Esophagus squamous epithelium (tissue), 5 donors: ENCODE results near the gene CADM1. TPM values are rescaled to one million over a fixed set of nuclear protein-coding genes. Genes with fewer than 3 reads are reported as not detected.

Experiments used
- DNase-seq: peaks from one replicate; lab custom pipeline; 2025; lab: John Stamatoyannopoulos, UW
- H3K27ac ChIP-seq, 4 donors: fragments of 200-600 bp; sonication (generic); one replicate each; pipeline ENCODE4 v1.5.1; 2016 to 2019; ENCODE audit warnings: mild to moderate bottlenecking in 1 of 4
- H3K27me3 ChIP-seq, 4 donors: fragments of 200-600 bp; sonication (generic); 1 replicate in 3 of 4; 2 replicates in 1 of 4; pipeline versions ENCODE4 v1.5.1 to v1.6.0; 2017 to 2021; ENCODE audit warnings: antibody characterized with exemption in 1 of 4
- H3K36me3 ChIP-seq, 3 donors: fragments of 200-600 bp; sonication (generic); one replicate each; pipeline ENCODE4 v1.5.1; 2016 to 2019
- H3K4me1 ChIP-seq, 3 donors: fragments of 200-600 bp; sonication (generic); one replicate each; pipeline ENCODE4 v1.5.1; 2017 to 2019
- H3K4me3 ChIP-seq, 4 donors: fragments of 200-600 bp; sonication (generic); 1 replicate in 3 of 4; 2 replicates in 1 of 4; pipeline ENCODE4 v1.5.1; 2016 to 2019; ENCODE audit warnings: mild to moderate bottlenecking in 2 of 4, moderate library complexity in 1 of 4
- H3K9me3 ChIP-seq, 3 donors: fragments of 200-600 bp; sonication (generic); one replicate each; pipeline ENCODE4 v1.5.1; 2016 to 2019
- POLR2A ChIP-seq, 4 donors: fragments of 450-650 bp; IDR thresholded peaks; one replicate each; pipeline ENCODE4 v1.6.1; 2017; ENCODE audit warnings: antibody characterized with exemption in 4 of 4, mild to moderate bottlenecking in 4 of 4, moderate library complexity in 3 of 4
- WGBS, 2 donors: methylation state at CpG; one replicate each; pipeline ENCODE4 v1.1.5; 2018; 5-methylcytosine and 5-hydroxymethylcytosine counted together
- intact Hi-C: fragments of 100-400 bp; cut with DNase I; formaldehyde crosslinking; loops from one replicate; pipeline ENCODE4 v1.15.0; 2022
- total RNA-seq, 4 donors: library from RNA; depleted of rRNA; stranded (reverse); fragments of >200 nt; gene quantifications; one replicate each; pipeline ENCODE4 v1.1.0, GENCODE V29; 2016
- TF ChIP-seq, protein P1 (sequence below), 6 experiments: fragments of 450-650 bp in 4 of 6; fragments of 200-600 bp in 2 of 6; sonication (generic) in 2 of 6; IDR thresholded peaks; one replicate each; pipeline ENCODE4 v1.5.1; 2016 to 2019; ENCODE audit warnings: antibody characterized with exemption in 6 of 6, mild to moderate bottlenecking in 4 of 6, moderate library complexity in 4 of 6
- donor health status: DM: yes; HTN: yes; CAD: no.

Gene CADM1
- total RNA-seq, 4 donors from 2014 or later: 1.7 to 15.1 (median 8.3) TPM

DNA sequence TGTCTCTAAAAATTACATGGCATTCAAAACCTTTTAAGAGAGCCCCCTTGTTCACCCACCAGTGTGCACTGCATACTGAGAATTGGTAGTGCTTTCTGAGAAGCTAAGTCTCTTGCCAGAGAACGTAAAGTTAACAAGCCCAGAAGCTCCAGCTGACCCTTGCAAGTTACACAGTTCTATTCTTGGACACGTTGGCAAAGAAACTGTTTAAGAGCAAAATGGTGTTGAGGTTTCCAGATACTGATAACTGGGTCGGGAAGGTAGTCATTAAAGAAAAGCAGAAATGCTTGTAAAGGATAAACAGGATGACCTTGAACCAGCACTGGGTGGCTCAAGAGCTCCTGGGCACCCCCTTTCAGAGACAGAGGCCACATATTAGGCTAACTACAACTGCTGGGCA lies 284.8 kb downstream of the CADM1 start:
- no peaks in the 10 kb centered on the region for H3K4me1 ChIP-seq
- intact Hi-C loops: no loop called here
- no peak for DNase-seq
- no peaks in the 10 kb centered on the region for H3K9me3 ChIP-seq
- TF ChIP-seq POLR2A (IDR thresholded peaks at IDR 0.05): no peak
- TF ChIP-seq, protein P1, sequence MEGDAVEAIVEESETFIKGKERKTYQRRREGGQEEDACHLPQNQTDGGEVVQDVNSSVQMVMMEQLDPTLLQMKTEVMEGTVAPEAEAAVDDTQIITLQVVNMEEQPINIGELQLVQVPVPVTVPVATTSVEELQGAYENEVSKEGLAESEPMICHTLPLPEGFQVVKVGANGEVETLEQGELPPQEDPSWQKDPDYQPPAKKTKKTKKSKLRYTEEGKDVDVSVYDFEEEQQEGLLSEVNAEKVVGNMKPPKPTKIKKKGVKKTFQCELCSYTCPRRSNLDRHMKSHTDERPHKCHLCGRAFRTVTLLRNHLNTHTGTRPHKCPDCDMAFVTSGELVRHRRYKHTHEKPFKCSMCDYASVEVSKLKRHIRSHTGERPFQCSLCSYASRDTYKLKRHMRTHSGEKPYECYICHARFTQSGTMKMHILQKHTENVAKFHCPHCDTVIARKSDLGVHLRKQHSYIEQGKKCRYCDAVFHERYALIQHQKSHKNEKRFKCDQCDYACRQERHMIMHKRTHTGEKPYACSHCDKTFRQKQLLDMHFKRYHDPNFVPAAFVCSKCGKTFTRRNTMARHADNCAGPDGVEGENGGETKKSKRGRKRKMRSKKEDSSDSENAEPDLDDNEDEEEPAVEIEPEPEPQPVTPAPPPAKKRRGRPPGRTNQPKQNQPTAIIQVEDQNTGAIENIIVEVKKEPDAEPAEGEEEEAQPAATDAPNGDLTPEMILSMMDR (IDR thresholded peaks at IDR 0.05): no peak
- H3K4me3 ChIP-seq: no peak overlapping the region
- no peak overlapping the region for H3K27ac ChIP-seq
- H3K36me3 ChIP-seq: no peaks in the 10 kb centered on the region
- H3K27me3 ChIP-seq: no peaks in the 10 kb centered on the region
- WGBS, 2 donors: 63 to 74% methylated on average over 3 of the region's 3 CpGs

DNA sequence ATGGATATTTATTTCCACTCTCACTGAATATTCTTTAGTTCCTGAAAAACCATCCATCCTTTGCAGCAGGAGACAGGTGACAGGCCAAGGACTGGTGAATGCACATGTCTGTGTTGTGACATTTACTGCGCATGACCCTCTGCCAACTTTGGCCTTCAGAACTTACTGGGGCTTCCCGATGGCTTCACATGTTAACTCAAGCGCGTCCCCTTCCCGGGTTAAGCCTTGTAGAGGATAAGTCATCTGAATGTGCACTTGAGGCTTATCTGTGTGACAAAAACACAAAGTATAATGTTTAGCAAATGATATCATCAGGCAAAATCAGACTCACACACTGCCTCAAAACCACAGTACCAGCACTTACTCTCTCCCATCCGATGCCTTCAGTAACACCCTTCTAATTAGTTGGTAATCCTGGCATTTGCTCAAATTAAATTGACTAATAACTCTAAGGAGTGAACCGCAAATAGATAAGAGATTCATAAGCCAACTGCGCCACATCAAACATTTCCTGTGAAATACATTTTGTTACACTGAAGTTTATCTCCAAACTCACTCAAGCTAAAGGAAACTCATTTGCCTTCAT lies 286.4 kb downstream of the CADM1 start:
- no peak overlapping the region for H3K4me3 ChIP-seq
- 72 to 76% methylated on average over 8 of the region's 8 CpGs for WGBS, 2 donors
- no peak for DNase-seq
- H3K4me1 ChIP-seq: no peaks in the 10 kb centered on the region
- intact Hi-C loops: no loop called here
- no peak for TF ChIP-seq POLR2A (IDR thresholded peaks at IDR 0.05)
- TF ChIP-seq, protein P1 (IDR thresholded peaks at IDR 0.05): no peak
- H3K9me3 ChIP-seq: no peaks in the 10 kb centered on the region
- H3K27ac ChIP-seq: no peak overlapping the region
- H3K36me3 ChIP-seq: no peaks in the 10 kb centered on the region
- no peaks in the 10 kb centered on the region for H3K27me3 ChIP-seq

DNA sequence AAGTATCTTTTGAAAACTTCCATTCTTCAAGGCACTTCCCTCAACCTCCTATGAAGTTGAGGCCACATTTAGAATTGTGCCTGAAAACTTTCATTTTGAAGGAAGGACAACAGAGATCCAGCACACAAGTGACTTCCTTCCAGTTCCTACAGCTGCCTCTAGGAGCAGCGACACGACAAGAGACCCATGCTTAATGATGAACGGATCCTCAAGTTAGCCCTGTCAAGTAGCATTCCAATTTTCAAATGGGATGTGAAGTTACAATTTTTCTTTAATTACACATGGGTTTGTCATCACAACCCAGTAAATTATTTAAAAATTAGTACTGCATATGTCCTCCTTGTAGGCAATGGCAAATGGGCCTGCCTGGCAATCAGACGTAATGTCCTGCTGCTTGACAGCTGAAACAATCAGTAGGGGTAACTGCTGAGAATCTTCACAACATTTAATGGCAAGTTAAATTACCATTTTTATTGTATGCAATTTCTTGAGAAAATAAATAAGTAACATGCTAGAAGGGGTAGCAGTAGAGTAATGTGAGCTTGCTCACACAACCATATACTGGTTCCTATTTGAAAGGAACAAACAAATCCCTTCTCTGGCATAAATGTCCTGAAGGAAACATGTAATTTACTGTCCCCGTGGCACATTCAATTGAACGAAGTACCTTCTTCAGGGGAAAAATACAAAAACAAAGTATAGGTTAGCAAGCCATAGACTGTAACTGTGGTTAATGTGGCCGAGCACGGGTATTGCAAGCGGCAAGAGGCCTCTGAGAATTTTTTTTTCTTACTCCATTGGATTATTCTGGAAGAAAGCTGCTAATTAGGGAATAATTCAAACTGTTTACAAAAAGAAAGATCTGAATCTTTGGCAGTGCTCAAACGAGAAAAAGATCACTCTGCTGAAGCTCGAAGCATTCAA lies 288.3 kb downstream of the CADM1 start:
- WGBS, 2 donors: 71 to 88% methylated on average over 10 of the region's 11 CpGs
- intact Hi-C loops: no loop called here
- TF ChIP-seq POLR2A (IDR thresholded peaks at IDR 0.05): no peak
- TF ChIP-seq, protein P1 (IDR thresholded peaks at IDR 0.05): peak in 2 of 6 experiments; percentile 21 to 33

DNA sequence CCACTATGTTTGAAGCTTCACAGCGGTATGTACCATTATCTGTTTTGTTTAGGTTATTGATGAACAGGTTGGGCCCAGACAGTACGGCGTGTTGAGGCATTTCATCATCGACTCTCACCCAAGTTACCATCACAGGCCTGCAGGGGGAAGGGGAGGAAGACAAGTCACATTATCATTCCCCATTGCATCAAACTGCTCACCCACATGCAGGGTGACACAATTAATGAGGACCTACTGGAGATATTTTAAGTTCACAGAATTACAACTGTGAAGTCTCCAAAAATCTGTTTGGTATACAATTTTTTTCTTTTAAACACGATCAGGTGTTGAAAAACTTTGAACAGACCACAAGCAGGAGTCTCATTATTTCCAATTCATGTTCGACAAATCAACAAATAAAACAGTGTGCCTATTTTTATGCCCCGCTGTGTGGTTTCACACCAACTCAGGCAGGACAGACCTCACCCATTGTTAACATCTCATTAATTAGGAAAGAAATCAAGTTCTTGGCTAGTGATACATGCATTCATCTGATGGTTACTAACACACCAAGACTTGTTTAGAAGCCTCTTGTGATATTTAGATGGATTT lies 289.5 kb downstream of the CADM1 start:
- H3K27ac ChIP-seq: no peak overlapping the region
- no peaks in the 10 kb centered on the region for H3K27me3 ChIP-seq
- H3K9me3 ChIP-seq: no peaks in the 10 kb centered on the region
- intact Hi-C loops: no loop called here
- TF ChIP-seq, protein P1 (IDR thresholded peaks at IDR 0.05): no peak
- TF ChIP-seq POLR2A (IDR thresholded peaks at IDR 0.05): no peak
- no peak overlapping the region for H3K4me3 ChIP-seq
- WGBS, 2 donors: 88 to 94% methylated on average over 7 of the region's 7 CpGs
- no peak for DNase-seq
- H3K36me3 ChIP-seq: no peaks in the 10 kb centered on the region
- H3K4me1 ChIP-seq: no peaks in the 10 kb centered on the region

More for the DNA sequence above, 288.3 kb downstream of the CADM1 start:
- H3K36me3 ChIP-seq: no peaks in the 10 kb centered on the region
- no peaks in the 10 kb centered on the region for H3K4me1 ChIP-seq
- no peak overlapping the region for H3K4me3 ChIP-seq
- no peaks in the 10 kb centered on the region for H3K9me3 ChIP-seq
- DNase-seq: no peak
- H3K27ac ChIP-seq: peak overlapping the region in 2 of 4 donors; percentile 4 to 26
- no peaks in the 10 kb centered on the region for H3K27me3 ChIP-seq

DNA sequence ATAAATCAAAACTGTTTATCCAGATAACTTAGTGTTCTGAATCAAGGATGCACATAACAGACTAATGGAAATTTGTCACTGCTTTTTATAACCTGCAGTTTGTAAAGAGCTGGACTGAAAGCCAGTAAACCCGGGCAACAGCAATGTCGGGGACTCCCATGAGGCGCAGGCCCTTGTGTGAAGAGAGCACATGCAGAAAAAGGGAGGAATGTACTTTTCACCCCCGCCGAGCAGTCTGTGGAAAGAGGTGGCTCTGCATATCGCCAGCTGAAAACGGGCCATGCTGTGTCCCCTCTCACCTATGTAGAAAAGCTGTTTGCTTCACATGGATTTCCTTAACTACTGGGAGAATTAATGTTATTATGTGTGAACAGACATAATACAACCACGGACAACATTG lies 291.2 kb downstream of the CADM1 start:
- Histone ChIP-seq H3K4me1 (no peaks in the 10 kb centered on the region), H3K36me3 (no peaks in the 10 kb centered on the region), H3K27ac (no peak overlapping the region), H3K4me3 (no peak overlapping the region), H3K9me3 (no peaks in the 10 kb centered on the region), H3K27me3 (no peaks in the 10 kb centered on the region)
- no peak for DNase-seq
- TF ChIP-seq, protein P1 (IDR thresholded peaks at IDR 0.05): no peak
- no peak for TF ChIP-seq POLR2A (IDR thresholded peaks at IDR 0.05)
- intact Hi-C loops: no loop called here
- WGBS, 2 donors: 68 to 88% methylated on average over 8 of the region's 8 CpGs
